GM18526 (cell line): ENCODE measurements around the gene RUFY4.

ENCODE experiments used
- POLR2A ChIP-seq: IDR thresholded peaks from 3 replicates; pipeline ENCODE4 v1.6.1; 2011; ENCODE audit not compliant: insufficient read length; ENCODE audit errors: extremely low read depth

Gene RUFY4

GRCh38 chr2:218069606-218070300 lies 700 bp downstream of the RUFY4 start:
- TF ChIP-seq POLR2A = no peak

- no peak for TF ChIP-seq POLR2A
Measured at GRCh38 chr2:218070587-218070986, 1.5 kb downstream of the RUFY4 start.

GRCh38 chr2:218071218-218071937 lies 2.3 kb downstream of the RUFY4 start:
- no peak for TF ChIP-seq POLR2A

- no peak for TF ChIP-seq POLR2A
Measured at GRCh38 chr2:218072002-218072401, 2.9 kb downstream of the RUFY4 start.

- no peak for TF ChIP-seq POLR2A
Measured at GRCh38 chr2:218072478-218073024, 3.5 kb downstream of the RUFY4 start.

GRCh38 chr2:218073185-218073584 lies 4.1 kb downstream of the RUFY4 start:
- TF ChIP-seq POLR2A = no peak

- no peak for TF ChIP-seq POLR2A
Measured at GRCh38 chr2:218074031-218074430, 5.0 kb downstream of the RUFY4 start.

- TF ChIP-seq POLR2A = no peak
Measured at GRCh38 chr2:218075975-218076811, 7.1 kb downstream of the RUFY4 start.

- TF ChIP-seq POLR2A = no peak
Measured at GRCh38 chr2:218077464-218078216, 8.6 kb downstream of the RUFY4 start.

GRCh38 chr2:218079943-218080913 lies 11.2 kb downstream of the RUFY4 start:
- no peak for TF ChIP-seq POLR2A

GRCh38 chr2:218081063-218081462 lies 12.0 kb downstream of the RUFY4 start:
- TF ChIP-seq POLR2A = no peak

GRCh38 chr2:218081695-218082094 lies 12.6 kb downstream of the RUFY4 start:
- no peak for TF ChIP-seq POLR2A

- TF ChIP-seq POLR2A = no peak
Measured at GRCh38 chr2:218082586-218083351, 13.7 kb downstream of the RUFY4 start.
